HG02678 (cell line): ENCODE data around the gene PCSK2.

Experiments used
- ATAC-seq: cut with Tn5 transposase; IDR thresholded peaks from one replicate; pipeline ENCODE4 v1.9.1; 2021; ENCODE audit warnings: mild to moderate bottlenecking, moderate library complexity; ENCODE audit not compliant: unreplicated experiment

PCSK2 gene

GRCh38 chr20:17327185-17328148 is 100.6 kb downstream of the PCSK2 start:
- ATAC-seq: no peak

DNA sequence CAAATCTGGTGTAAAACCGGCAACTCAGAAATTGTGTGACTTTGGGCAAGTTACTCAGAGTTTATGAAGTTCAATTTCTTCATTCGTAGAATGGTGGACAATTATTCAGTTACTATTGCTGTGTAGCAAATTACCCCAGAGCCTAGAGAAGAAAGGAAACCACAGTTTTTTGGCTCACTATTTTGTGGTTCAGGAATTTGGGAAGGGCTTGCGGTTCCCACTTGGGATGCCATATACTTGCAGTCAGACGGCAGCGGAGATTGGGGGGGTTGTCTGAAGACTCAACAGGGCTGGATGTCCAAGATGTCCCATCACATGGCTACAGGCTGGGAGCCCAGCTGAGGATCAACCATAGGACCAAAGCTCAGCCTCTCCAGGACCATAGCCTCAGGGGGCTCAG is 108.1 kb downstream of the PCSK2 start:
- no peak for ATAC-seq

DNA sequence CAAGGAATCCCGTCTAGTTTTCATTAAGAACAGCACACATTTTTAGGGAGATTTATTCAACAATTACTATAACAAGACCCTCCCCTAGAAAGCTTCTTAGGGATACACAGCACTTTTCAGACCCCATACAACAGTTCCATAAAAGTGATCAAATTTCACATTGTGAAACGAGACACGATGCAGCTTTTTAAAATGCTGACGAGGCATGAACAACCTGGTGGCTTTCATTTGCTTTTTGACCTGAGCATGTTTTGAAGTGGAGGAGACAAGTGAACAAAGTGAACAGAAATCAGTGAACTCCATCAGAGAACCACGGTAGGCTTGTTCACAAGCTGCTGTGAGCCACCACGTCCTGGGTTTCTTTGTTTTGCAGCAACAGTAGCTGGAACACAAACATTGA is 112.2 kb downstream of the PCSK2 start:
- ATAC-seq: no peak

- no peak for ATAC-seq
Measured at GRCh38 chr20:17343091-17343490, 116.3 kb downstream of the PCSK2 start.

GRCh38 chr20:17343656-17344452 is 117.0 kb downstream of the PCSK2 start:
- ATAC-seq: no peak

GRCh38 chr20:17344790-17345189 is 118.0 kb downstream of the PCSK2 start:
- no peak for ATAC-seq

DNA sequence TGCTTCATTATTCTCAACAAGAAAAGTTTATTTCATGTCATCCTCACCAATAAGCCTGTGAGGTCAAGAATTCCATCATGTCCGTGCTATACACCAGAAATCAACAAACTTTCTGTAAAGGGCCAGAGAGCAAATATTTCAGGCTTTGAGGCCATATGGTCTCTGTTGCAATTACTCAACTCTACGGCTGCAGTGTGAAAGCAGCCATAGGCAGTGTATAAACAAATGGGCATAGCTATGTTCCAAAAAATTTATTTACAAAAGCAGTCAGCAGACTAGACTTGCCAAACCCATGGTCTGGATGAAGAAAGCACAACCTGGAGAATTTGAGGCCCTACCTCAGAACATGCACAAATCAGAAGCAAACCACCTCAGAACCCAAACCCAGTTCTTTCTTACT is 118.5 kb downstream of the PCSK2 start:
- ATAC-seq: no peak

- no peak for ATAC-seq
Measured at GRCh38 chr20:17350321-17350720, 123.5 kb downstream of the PCSK2 start.

DNA sequence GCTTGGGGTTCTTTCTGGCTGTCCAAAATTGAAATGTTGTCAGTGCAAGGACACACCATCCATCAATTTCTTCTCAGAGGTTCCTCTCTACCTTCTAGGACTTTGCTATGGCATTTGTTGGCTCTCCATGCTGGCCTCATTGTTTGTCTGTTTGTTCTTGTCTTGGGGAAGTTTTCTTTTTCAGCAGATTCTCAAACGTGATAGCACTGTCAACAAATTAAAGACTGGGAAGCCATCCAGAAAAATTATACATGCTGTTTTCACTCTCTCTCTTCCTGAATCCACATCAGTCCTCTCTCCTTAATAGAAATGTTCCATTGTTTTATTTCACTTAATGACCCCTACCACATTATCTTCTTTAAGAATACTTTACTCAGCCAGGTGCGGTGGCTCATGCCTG is 130.4 kb downstream of the PCSK2 start:
- no peak for ATAC-seq

GRCh38 chr20:17358854-17359253 is 132.0 kb downstream of the PCSK2 start:
- no peak for ATAC-seq

- ATAC-seq: no peak
Measured at GRCh38 chr20:17364681-17365080, 137.8 kb downstream of the PCSK2 start.

GRCh38 chr20:17365831-17366230 is 139.0 kb downstream of the PCSK2 start:
- no peak for ATAC-seq

GRCh38 chr20:17369506-17369905 is 142.7 kb downstream of the PCSK2 start:
- no peak for ATAC-seq

- no peak for ATAC-seq
Measured at GRCh38 chr20:17372806-17373440, 146.1 kb downstream of the PCSK2 start.

- no peak for ATAC-seq
Measured at GRCh38 chr20:17374086-17374485, 147.2 kb downstream of the PCSK2 start.

GRCh38 chr20:17376031-17376430 is 149.2 kb downstream of the PCSK2 start:
- no peak for ATAC-seq

- no peak for ATAC-seq
Measured at GRCh38 chr20:17377231-17377630, 150.4 kb downstream of the PCSK2 start.

- ATAC-seq: no peak
Measured at GRCh38 chr20:17379651-17380050, 152.8 kb downstream of the PCSK2 start.

DNA sequence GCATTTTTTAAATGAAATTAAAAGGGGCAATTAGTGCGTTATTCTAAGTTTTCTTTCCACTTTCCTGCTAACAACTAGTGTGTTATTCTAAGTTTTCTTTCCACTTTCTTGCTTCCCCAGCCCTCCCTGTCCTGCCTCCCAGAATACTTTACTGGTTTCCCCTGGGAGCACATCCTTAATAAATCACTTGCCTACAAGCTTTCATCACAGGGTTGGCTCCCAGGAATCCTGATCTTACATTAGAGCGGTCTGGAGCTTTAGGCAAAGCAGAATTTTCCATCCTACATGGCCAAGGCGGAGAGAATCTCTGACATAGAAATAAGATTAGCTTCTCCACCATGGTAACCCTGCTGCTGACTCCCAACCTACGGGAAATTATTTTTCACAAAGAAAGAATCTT is 154.0 kb downstream of the PCSK2 start:
- ATAC-seq: no peak

- ATAC-seq: no peak
Measured at GRCh38 chr20:17381724-17382123, 154.9 kb downstream of the PCSK2 start.

DNA sequence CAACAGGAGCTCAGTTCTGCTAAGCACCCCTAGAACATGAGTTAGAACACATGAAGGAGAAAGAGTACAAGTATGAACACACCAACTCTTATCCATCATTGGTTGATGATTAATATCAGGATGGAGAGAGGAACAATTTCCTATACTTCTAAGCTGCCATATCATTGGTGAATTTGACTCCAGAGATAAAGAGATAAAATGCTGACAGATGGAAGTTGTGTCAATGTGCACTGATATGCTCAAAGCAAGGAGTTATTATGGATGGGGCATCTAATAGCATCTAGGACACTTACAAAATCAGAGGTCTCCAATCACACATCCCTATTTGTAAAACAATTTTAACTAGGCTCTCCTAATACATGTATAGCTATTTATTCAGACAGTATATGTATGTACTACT is 159.0 kb downstream of the PCSK2 start:
- ATAC-seq: no peak
